Neutrophil (primary cell): ENCODE results near the gene PMEPA1.

Experiments
- H3K27ac ChIP-seq: fragments of 200-600 bp; sonication (generic); 2 replicates; pipeline ENCODE4 v1.5.1; 2016; ENCODE audit warnings: mild to moderate bottlenecking, moderate library complexity
- H3K27me3 ChIP-seq: fragments of 200-600 bp; sonication (generic); 2 replicates; pipeline ENCODE4 v1.6.0; 2016; ENCODE audit warnings: mild to moderate bottlenecking
- H3K36me3 ChIP-seq: fragments of 200-600 bp; sonication (generic); 2 replicates; pipeline ENCODE4 v1.5.1; 2017
- H3K4me1 ChIP-seq, 2 experiments: fragments of 200-600 bp in 1 of 2; sonication (generic) in 1 of 2; 1 replicate in 1 of 2; 2 replicates in 1 of 2; pipeline versions ENCODE4 v1.5.1 to v1.6.1; 2013 to 2016; ENCODE audit warnings: low read depth in 1 of 2, low read length in 1 of 2, mild to moderate bottlenecking in 1 of 2, moderate library complexity in 1 of 2; ENCODE audit not compliant: control insufficient read depth in 1 of 2, insufficient read depth in 1 of 2
- H3K4me3 ChIP-seq, 2 experiments: fragments of 200-600 bp in 1 of 2; sonication (generic) in 1 of 2; 1 replicate in 1 of 2; 2 replicates in 1 of 2; pipeline ENCODE4 v1.5.1; 2013 to 2016; ENCODE audit warnings: low read depth in 1 of 2, low read length in 1 of 2, mild to moderate bottlenecking in 1 of 2, moderate library complexity in 1 of 2
- H3K9me3 ChIP-seq: fragments of 200-600 bp; sonication (generic); 2 replicates; pipeline ENCODE4 v1.5.1; 2016
- TF ChIP-seq, protein P1 (sequence below): fragments of 200-600 bp; sonication (generic); IDR thresholded peaks from 2 replicates; pipeline ENCODE4 v1.5.1; 2016; ENCODE audit warnings: antibody characterized with exemption

The PMEPA1 gene

DNA sequence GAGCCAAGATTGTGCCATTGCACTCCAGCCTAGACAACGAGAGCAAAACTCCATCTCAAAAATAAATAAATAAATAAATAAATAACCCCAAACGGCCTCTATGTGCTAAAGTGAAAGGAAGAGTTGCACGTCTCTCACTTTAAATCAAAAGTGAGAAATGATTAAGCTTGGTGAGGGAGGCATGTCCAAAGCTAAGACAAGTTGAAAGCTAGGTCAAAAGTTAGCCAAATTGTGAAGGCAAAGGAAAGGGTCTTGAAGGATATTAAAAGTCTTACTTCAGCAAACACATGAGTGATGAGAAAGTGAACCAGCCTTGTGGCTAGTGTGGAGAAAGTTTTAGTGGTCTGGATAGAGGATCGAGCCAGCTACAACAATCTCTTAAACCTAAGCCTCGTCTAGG is 103.9 kb downstream of the PMEPA1 start:
- Histone ChIP-seq H3K9me3 (no peaks in the 10 kb centered on the region), H3K4me3 (no peak overlapping the region), H3K36me3 (peaks cover 70% of the 10 kb centered on the region), H3K27ac (no peak overlapping the region), H3K27me3 (peaks cover 10% of the 10 kb centered on the region), H3K4me1 (no peaks in the 10 kb centered on the region)
- TF ChIP-seq, protein P1, sequence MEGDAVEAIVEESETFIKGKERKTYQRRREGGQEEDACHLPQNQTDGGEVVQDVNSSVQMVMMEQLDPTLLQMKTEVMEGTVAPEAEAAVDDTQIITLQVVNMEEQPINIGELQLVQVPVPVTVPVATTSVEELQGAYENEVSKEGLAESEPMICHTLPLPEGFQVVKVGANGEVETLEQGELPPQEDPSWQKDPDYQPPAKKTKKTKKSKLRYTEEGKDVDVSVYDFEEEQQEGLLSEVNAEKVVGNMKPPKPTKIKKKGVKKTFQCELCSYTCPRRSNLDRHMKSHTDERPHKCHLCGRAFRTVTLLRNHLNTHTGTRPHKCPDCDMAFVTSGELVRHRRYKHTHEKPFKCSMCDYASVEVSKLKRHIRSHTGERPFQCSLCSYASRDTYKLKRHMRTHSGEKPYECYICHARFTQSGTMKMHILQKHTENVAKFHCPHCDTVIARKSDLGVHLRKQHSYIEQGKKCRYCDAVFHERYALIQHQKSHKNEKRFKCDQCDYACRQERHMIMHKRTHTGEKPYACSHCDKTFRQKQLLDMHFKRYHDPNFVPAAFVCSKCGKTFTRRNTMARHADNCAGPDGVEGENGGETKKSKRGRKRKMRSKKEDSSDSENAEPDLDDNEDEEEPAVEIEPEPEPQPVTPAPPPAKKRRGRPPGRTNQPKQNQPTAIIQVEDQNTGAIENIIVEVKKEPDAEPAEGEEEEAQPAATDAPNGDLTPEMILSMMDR = no peak

DNA sequence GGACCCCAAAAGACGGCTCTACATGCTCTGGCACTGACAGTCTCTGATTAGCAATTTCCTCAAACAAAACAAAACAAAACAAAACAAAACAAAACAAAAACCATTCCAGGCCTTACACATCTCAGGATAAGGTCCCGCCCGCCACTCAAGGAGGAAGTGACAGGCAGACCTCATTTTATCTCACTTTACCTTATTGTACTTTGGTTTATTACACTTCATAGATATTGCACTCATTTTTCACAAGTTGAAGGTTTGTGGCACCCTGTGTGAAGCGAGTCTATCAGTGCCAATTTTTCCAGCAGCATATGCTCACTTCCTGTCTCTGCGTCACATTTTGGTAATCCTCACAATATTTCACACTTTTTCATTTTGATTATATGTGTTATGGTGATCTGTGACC is 104.8 kb downstream of the PMEPA1 start:
- Histone ChIP-seq H3K9me3 (no peaks in the 10 kb centered on the region), H3K36me3 (peaks cover 62% of the 10 kb centered on the region), H3K27ac (no peak overlapping the region), H3K27me3 (peaks cover 17% of the 10 kb centered on the region), H3K4me3 (no peak overlapping the region), H3K4me1 (no peaks in the 10 kb centered on the region)
- TF ChIP-seq, protein P1 = no peak

DNA sequence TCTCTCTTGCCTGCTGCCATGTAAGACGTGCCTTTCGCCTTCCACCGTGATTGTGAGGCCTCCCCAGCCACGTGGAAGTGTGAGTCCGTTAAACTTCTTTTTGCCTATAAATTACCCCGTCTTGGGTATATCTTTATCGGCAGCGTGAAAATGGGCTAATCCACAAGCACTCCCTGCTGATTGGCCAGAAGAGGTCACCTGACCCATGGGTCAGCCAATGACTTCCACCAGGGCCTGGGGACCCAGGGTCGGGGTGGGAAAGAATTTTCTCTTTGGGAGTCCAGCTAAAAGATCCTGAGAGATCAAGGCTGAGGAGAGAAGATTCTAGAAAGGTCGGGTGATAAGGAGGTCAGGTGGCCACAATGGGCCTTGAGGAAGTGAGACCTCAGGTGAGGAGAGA is 106.7 kb downstream of the PMEPA1 start:
- peaks cover 42% of the 10 kb centered on the region for H3K36me3 ChIP-seq
- no peak overlapping the region for H3K4me3 ChIP-seq
- TF ChIP-seq, protein P1 = no peak
- H3K4me1 ChIP-seq = no peaks in the 10 kb centered on the region
- no peaks in the 10 kb centered on the region for H3K9me3 ChIP-seq
- no peak overlapping the region for H3K27ac ChIP-seq
- H3K27me3 ChIP-seq = peaks cover 28% of the 10 kb centered on the region

DNA sequence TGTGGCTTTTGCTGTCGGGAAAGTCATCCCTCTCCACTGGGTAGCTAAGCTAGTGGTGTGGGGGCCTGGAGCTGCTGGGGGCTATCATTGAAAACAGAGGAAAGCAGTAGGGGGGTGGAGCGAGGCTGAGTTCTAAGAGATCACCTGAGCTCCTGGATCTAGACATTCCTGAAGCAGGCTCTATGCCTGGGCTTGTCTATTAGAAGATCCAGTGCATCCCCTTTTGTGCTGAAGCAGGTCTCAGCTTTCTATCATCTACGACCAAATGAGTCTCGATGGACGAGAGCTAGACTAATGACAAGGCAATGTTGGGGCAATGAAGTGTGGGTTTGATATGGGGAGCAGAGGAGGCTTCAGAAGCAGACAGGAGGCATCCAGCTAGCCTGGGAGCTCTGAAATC is 108.1 kb downstream of the PMEPA1 start:
- Histone ChIP-seq H3K9me3 (no peaks in the 10 kb centered on the region), H3K27me3 (peaks cover 39% of the 10 kb centered on the region), H3K27ac (no peak overlapping the region), H3K36me3 (peaks cover 28% of the 10 kb centered on the region), H3K4me1 (peaks cover 0 to 5% of the 10 kb centered on the region in 2 experiments), H3K4me3 (no peak overlapping the region)
- TF ChIP-seq, protein P1 = no peak

DNA sequence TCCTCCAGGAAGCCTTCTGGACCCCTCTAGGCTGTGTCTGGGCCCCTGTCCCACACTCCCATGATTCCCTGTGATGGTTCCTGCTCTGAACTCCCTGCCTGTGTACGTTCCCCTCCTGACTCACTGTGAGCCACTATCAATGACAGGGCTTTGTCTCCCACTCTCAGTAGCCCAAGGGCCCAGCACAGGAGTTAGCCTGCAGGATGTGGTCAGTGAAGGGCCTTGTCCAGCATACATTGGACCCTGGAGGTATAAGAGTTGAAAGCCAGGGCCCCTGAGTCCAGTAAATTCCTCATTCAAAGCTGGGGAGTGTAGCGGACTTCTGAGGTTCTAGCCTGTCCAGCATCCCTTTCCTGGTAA is 108.6 kb downstream of the PMEPA1 start:
- Histone ChIP-seq H3K36me3 (peaks cover 23% of the 10 kb centered on the region), H3K9me3 (no peaks in the 10 kb centered on the region), H3K4me1 (peaks cover 0 to 8% of the 10 kb centered on the region in 2 experiments), H3K27ac (no peak overlapping the region), H3K4me3 (no peak overlapping the region), H3K27me3 (peaks cover 39% of the 10 kb centered on the region)
- TF ChIP-seq, protein P1 = no peak
